Heart left ventricle (tissue), 13 donors: ENCODE data around the gene RHO.

Experiments
- POLR2A ChIP-seq, 2 donors: fragments of 450-650 bp; IDR thresholded peaks; one replicate each; pipeline ENCODE4 v1.6.1; 2017; ENCODE audit warnings: antibody characterized with exemption in 2 of 2, mild to moderate bottlenecking in 2 of 2, moderate library complexity in 2 of 2
- TF ChIP-seq, protein P1 (sequence below), 12 donors: fragments of 200-600 bp; sonication (generic) in 4 of 12; IDR thresholded peaks; one replicate each; pipeline versions ENCODE4 v1.5.0 to v1.8.0; 2018 to 2022; ENCODE audit warnings: antibody characterized with exemption in 12 of 12, mild to moderate bottlenecking in 5 of 12
- donor health status: ischemic (EF 13 %, LVEDD 7.1; RV severe dilation, severe dysfunction).
- donor health status: DM: no; HTN: yes; CAD: no.
- donor health status: DM: no; HTN: no; CAD: no.
- donor health status: ischemic (EF 25% LVEDD 6.9; RV normal size, moderate dysfunction).
- donor health status: ischemic (EF 25% LVEDD 5.7; RV mildly dilated, moderate dysfunction).
- donor health status: ischemic (EF 35%, LVEDD 5.7; RV mildly dilated, moderate dysfunction).
- donor health status: nonischemic (EF 11% LVEDD 7.7; RV severe dilation, severe dysfunction).
- donor health status: DM: yes; HTN: yes; CAD: no.
- donor health status: PGD.
- donor health status: ischemic (EF 29% LVEDD 5.4; RV normal size, mild dysfunction).
- donor health status: nonischemic (EF 23%, LVEDD 6.1; RV moderate dilation, normal function).

DNA sequence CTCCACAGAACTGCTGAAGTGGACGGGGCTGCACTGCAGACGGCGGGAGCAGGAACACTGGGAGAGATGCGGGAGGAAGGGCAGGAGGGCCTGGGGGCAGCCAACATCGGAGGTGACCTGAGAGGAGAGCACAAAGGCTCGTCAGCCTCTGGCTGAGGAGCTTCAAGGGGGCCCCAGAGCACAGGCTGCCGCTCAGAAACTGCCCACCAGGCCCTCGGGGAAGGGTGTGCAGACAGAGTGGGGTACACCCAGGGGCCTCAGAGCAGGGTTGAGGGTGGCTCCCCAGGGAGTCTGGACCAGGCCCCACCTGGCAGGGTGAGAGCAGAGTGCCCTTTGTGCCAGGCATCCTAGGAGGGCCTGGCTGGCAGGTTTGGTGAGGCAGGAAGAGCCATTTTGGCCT, 14.7 kb upstream of the RHO start:
- TF ChIP-seq, protein P1, sequence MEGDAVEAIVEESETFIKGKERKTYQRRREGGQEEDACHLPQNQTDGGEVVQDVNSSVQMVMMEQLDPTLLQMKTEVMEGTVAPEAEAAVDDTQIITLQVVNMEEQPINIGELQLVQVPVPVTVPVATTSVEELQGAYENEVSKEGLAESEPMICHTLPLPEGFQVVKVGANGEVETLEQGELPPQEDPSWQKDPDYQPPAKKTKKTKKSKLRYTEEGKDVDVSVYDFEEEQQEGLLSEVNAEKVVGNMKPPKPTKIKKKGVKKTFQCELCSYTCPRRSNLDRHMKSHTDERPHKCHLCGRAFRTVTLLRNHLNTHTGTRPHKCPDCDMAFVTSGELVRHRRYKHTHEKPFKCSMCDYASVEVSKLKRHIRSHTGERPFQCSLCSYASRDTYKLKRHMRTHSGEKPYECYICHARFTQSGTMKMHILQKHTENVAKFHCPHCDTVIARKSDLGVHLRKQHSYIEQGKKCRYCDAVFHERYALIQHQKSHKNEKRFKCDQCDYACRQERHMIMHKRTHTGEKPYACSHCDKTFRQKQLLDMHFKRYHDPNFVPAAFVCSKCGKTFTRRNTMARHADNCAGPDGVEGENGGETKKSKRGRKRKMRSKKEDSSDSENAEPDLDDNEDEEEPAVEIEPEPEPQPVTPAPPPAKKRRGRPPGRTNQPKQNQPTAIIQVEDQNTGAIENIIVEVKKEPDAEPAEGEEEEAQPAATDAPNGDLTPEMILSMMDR (IDR thresholded peaks at IDR 0.05) = no peak
- TF ChIP-seq POLR2A (IDR thresholded peaks at IDR 0.05) = no peak
